ENCODE measurements around the gene GPBAR1. TPM values are rescaled to one million over a fixed set of nuclear protein-coding genes. Genes with fewer than 3 reads are reported as not detected.

GPBAR1 gene
- total RNA-seq, 1 experiment from 2014 or later = 0.20 TPM

DNA sequence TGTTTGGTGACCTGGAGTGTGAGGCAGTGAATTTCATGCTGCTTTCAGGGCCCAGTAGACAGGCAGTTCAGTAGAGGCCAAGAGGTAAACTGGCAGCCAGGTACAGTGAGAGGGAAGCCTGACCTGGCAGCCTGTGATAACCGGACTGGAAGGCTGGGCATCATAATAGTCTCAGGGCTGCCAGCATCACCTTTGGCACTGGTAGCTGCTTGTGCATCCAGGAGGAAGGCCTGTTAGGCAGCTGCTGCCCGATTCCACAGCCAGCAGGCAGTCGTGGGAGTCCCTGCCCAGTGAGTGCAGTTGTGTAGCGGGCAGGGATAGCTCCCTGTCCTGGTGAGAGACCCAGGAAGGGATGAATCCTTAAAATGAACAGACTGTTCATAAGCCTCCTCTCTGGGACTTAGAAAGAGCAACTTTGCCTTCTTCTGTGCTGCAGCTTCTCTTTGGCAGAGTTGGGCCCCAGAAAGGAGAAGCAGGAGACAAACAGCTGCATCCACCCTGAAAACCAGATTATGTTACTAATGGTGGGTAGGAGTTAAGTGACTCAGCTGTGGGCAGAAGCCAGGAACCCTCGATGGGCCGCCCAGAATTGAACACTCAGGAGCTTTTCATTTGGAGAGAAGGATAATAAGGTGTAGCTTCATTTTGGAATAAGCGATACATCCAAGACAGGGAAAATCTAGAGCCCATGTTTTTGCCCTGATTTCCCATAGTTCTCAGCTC is 8.1 kb upstream of the GPBAR1 start (continued):
- TF ChIP-seq, protein P1, sequence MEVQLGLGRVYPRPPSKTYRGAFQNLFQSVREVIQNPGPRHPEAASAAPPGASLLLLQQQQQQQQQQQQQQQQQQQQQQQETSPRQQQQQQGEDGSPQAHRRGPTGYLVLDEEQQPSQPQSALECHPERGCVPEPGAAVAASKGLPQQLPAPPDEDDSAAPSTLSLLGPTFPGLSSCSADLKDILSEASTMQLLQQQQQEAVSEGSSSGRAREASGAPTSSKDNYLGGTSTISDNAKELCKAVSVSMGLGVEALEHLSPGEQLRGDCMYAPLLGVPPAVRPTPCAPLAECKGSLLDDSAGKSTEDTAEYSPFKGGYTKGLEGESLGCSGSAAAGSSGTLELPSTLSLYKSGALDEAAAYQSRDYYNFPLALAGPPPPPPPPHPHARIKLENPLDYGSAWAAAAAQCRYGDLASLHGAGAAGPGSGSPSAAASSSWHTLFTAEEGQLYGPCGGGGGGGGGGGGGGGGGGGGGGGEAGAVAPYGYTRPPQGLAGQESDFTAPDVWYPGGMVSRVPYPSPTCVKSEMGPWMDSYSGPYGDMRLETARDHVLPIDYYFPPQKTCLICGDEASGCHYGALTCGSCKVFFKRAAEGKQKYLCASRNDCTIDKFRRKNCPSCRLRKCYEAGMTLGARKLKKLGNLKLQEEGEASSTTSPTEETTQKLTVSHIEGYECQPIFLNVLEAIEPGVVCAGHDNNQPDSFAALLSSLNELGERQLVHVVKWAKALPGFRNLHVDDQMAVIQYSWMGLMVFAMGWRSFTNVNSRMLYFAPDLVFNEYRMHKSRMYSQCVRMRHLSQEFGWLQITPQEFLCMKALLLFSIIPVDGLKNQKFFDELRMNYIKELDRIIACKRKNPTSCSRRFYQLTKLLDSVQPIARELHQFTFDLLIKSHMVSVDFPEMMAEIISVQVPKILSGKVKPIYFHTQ (CRISPR knock-in tag; IDR thresholded peaks at IDR 0.05) = no peak
- TF ChIP-seq KAT7 (CRISPR knock-in tag; IDR thresholded peaks at IDR 0.05; ENCODE audit: borderline replicate concordance) = no peak
- TF ChIP-seq OVOL2 (CRISPR knock-in tag; IDR thresholded peaks at IDR 0.05; ENCODE audit: borderline replicate concordance) = no peak
- TF ChIP-seq ZNF232 (CRISPR knock-in tag; IDR thresholded peaks at IDR 0.05) = no peak
- TF ChIP-seq PRRX2 (CRISPR knock-in tag; IDR thresholded peaks at IDR 0.05) = no peak
- TF ChIP-seq, protein P2, sequence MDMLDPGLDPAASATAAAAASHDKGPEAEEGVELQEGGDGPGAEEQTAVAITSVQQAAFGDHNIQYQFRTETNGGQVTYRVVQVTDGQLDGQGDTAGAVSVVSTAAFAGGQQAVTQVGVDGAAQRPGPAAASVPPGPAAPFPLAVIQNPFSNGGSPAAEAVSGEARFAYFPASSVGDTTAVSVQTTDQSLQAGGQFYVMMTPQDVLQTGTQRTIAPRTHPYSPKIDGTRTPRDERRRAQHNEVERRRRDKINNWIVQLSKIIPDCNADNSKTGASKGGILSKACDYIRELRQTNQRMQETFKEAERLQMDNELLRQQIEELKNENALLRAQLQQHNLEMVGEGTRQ (CRISPR knock-in tag; IDR thresholded peaks at IDR 0.05) = no peak
- TF ChIP-seq, protein P3, sequence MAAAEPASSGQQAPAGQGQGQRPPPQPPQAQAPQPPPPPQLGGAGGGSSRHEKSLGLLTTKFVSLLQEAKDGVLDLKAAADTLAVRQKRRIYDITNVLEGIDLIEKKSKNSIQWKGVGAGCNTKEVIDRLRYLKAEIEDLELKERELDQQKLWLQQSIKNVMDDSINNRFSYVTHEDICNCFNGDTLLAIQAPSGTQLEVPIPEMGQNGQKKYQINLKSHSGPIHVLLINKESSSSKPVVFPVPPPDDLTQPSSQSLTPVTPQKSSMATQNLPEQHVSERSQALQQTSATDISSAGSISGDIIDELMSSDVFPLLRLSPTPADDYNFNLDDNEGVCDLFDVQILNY (CRISPR knock-in tag; IDR thresholded peaks at IDR 0.05) = no peak
- no peak for TF ChIP-seq RELA (CRISPR knock-in tag; IDR thresholded peaks at IDR 0.05; ENCODE audit: borderline replicate concordance)
- no peak for TF ChIP-seq NR3C1 (CRISPR knock-in tag; conservative IDR thresholded peaks at IDR 0.05; ENCODE audit: low read depth)
- TF ChIP-seq, protein P4, sequence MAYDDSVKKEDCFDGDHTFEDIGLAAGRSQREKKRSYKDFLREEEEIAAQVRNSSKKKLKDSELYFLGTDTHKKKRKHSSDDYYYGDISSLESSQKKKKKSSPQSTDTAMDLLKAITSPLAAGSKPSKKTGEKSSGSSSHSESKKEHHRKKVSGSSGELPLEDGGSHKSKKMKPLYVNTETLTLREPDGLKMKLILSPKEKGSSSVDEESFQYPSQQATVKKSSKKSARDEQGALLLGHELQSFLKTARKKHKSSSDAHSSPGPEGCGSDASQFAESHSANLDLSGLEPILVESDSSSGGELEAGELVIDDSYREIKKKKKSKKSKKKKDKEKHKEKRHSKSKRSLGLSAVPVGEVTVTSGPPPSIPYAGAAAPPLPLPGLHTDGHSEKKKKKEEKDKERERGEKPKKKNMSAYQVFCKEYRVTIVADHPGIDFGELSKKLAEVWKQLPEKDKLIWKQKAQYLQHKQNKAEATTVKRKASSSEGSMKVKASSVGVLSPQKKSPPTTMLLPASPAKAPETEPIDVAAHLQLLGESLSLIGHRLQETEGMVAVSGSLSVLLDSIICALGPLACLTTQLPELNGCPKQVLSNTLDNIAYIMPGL (CRISPR knock-in tag; IDR thresholded peaks at IDR 0.05) = no peak
- TF ChIP-seq JUN (CRISPR knock-in tag; IDR thresholded peaks at IDR 0.05) = no peak
- no peak for TF ChIP-seq GRHL2 (CRISPR knock-in tag; IDR thresholded peaks at IDR 0.05; ENCODE audit: insufficient replicate concordance, severe bottlenecking)
- no peak for TF ChIP-seq ZNF317 (CRISPR knock-in tag; IDR thresholded peaks at IDR 0.05; ENCODE audit: borderline replicate concordance, low read depth)
- TF ChIP-seq NFATC4 (CRISPR knock-in tag; IDR thresholded peaks at IDR 0.05) = no peak
- no peak for TF ChIP-seq NFE2L1 (CRISPR knock-in tag; IDR thresholded peaks at IDR 0.05)
- TF ChIP-seq SP1 (CRISPR knock-in tag; conservative IDR thresholded peaks at IDR 0.05) = no peak
- TF ChIP-seq CREB1 (CRISPR knock-in tag; IDR thresholded peaks at IDR 0.05) = no peak

DNA sequence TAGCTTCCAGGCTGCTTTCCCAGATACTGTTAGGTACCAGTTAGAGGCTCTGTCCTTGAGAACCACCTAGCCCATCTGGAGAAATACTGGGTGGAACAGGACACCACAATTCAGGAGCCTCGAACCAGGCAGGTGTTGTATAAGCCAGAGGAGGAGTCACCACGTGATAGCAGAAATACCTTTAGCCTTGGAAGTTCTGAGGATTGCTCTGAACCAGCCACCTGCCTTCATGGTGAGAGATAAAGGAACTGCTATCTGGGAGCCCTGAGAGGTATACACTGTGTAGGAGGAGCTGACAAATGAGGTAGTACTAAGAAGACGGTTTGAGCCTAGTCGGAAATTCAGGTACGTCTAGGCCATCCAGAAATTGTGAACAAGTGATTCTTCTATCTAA is 7.6 kb upstream of the GPBAR1 start:
- H3K36me3 Mint-ChIP-seq = peaks cover 65% of the 10 kb centered on the region
- no peaks in the 10 kb centered on the region for H3K9me3 Mint-ChIP-seq
- DNase-seq (ENCODE audit: low spot score) (no peak), ATAC-seq (no peak)
- H3K27me3 Mint-ChIP-seq (ENCODE audit: low read depth) = no peaks in the 10 kb centered on the region
- H3K4me3 Mint-ChIP-seq = no peak overlapping the region
- ChIA-PET CTCF (interaction anchor here (1.5 kb wide), 1 partner anchor 11 kb away, joined by 4 read pairs; no protein-coding TSS in a partner anchor), POLR2A (no interaction called here)
- H3K27ac Mint-ChIP-seq = no peak overlapping the region
- no peak for TF ChIP-seq NR1H2 (CRISPR knock-in tag; IDR thresholded peaks at IDR 0.05)
- 0 out of 2 replicates have a peak, but pooled peaks cover 3% of the 10 kb centered on the region for H3K4me1 Mint-ChIP-seq

DNA sequence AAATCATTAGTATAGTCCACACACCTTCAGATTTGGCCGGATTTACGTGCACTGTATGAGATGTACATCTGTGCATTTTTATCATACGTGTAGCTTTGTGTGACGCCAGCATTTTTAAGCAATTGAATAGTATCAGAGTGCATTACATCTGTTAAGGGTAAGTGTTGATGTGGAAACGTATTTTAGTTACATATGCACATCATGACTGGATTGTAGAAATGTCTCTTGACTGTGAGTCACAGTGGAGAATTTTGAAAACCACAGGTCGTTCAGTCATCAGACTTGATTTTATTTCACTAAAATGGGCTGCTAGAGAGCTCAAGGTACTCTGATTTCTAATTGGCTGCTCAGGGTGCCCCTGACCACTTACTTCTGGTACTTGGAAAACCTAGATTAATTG is 5.4 kb upstream of the GPBAR1 start:
- DNase-seq (ENCODE audit: low spot score) (no peak), ATAC-seq (no peak)
- H3K4me3 Mint-ChIP-seq = no peak overlapping the region
- no peak overlapping the region; the same call in 1 of the 2 replicates for H3K27ac Mint-ChIP-seq
- H3K9me3 Mint-ChIP-seq = no peaks in the 10 kb centered on the region
- ChIA-PET POLR2A (no interaction called here), CTCF (interaction anchor here (1.9 kb wide), 1 partner anchor 87 kb away, joined by 6 read pairs; no protein-coding TSS in a partner anchor)
- H3K27me3 Mint-ChIP-seq (ENCODE audit: low read depth) = peaks cover 3% of the 10 kb centered on the region; the same call in 1 of the 2 replicates
- TF ChIP-seq ZNF416 (CRISPR knock-in tag; IDR thresholded peaks at IDR 0.05) (no peak), GABPB1 (CRISPR knock-in tag; IDR thresholded peaks at IDR 0.05) (no peak), JUN (CRISPR knock-in tag; IDR thresholded peaks at IDR 0.05) (no peak), RORB (CRISPR knock-in tag; IDR thresholded peaks at IDR 0.05) (no peak), ZNF671 (CRISPR knock-in tag; IDR thresholded peaks at IDR 0.05) (no peak), PRRX2 (CRISPR knock-in tag; IDR thresholded peaks at IDR 0.05) (no peak), ZNF396 (CRISPR knock-in tag; IDR thresholded peaks at IDR 0.05; ENCODE audit: borderline replicate concordance) (no peak), TEAD4 (CRISPR knock-in tag; IDR thresholded peaks at IDR 0.05) (no peak), ZNF232 (CRISPR knock-in tag; IDR thresholded peaks at IDR 0.05) (no peak)
- TF ChIP-seq, protein P5, sequence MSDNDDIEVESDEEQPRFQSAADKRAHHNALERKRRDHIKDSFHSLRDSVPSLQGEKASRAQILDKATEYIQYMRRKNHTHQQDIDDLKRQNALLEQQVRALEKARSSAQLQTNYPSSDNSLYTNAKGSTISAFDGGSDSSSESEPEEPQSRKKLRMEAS (CRISPR knock-in tag; IDR thresholded peaks at IDR 0.05) = no peak
- TF ChIP-seq, protein P6, sequence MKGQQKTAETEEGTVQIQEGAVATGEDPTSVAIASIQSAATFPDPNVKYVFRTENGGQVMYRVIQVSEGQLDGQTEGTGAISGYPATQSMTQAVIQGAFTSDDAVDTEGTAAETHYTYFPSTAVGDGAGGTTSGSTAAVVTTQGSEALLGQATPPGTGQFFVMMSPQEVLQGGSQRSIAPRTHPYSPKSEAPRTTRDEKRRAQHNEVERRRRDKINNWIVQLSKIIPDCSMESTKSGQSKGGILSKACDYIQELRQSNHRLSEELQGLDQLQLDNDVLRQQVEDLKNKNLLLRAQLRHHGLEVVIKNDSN (CRISPR knock-in tag; IDR thresholded peaks at IDR 0.05) = no peak
- peaks cover 45% of the 10 kb centered on the region for H3K36me3 Mint-ChIP-seq
- peaks cover 16% of the 10 kb centered on the region for H3K4me1 Mint-ChIP-seq
